ENCODE results near the gene SPOCK1. TPM values are rescaled to one million over a fixed set of nuclear protein-coding genes. Genes with fewer than 3 reads are reported as not detected.
"Not testable (repeated sequence)": the region's sequence is repeated elsewhere in the genome, so short reads cannot be mapped to it uniquely, and the experiment has no call there.

The SPOCK1 gene
- total and polyA plus RNA-seq, 8 donors: 0.46 to 15.6 (median 9.2) TPM

DNA sequence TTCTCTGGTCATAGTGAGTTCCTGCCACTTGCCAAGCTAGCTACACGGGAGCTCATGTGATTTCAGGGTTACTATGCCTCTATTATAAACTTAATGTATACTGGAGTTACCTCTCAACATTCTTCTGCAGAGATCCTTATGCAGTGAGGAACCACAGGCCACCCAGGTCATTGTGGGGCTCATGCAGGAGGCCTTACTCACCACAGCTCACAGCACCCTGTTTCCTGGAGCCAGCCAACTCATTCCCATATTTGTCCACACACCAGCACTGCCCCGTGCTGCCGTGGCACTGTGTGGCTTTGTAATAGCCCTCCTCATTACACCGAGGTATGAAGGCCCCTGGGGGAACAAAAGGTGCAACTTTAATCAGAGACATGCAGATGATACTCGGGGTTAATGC, 520.0 kb downstream of the SPOCK1 start:
- DNase-seq: no peak
- H3K9me3 ChIP-seq: no peaks in the 10 kb centered on the region
- 58 to 79% (median 71%) methylated on average over 5 of the region's 5 CpGs for WGBS, 5 donors
- no peaks in the 10 kb centered on the region for H3K4me1 ChIP-seq
- TF ChIP-seq POLR2A (IDR thresholded peaks at IDR 0.05): no peak
- TF ChIP-seq, protein P1, sequence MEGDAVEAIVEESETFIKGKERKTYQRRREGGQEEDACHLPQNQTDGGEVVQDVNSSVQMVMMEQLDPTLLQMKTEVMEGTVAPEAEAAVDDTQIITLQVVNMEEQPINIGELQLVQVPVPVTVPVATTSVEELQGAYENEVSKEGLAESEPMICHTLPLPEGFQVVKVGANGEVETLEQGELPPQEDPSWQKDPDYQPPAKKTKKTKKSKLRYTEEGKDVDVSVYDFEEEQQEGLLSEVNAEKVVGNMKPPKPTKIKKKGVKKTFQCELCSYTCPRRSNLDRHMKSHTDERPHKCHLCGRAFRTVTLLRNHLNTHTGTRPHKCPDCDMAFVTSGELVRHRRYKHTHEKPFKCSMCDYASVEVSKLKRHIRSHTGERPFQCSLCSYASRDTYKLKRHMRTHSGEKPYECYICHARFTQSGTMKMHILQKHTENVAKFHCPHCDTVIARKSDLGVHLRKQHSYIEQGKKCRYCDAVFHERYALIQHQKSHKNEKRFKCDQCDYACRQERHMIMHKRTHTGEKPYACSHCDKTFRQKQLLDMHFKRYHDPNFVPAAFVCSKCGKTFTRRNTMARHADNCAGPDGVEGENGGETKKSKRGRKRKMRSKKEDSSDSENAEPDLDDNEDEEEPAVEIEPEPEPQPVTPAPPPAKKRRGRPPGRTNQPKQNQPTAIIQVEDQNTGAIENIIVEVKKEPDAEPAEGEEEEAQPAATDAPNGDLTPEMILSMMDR (IDR thresholded peaks at IDR 0.05): no peak
- TF ChIP-seq POLR2AphosphoS5 (IDR thresholded peaks at IDR 0.05): no peak
- TF ChIP-seq EP300 (IDR thresholded peaks at IDR 0.05): no peak
- no peaks in the 10 kb centered on the region for H3K36me3 ChIP-seq
- no peaks in the 10 kb centered on the region for H3K27me3 ChIP-seq
- no peak overlapping the region for H3K27ac ChIP-seq
- no peak overlapping the region for H3K4me3 ChIP-seq
- intact Hi-C loops (cut with DNase I; ENCODE audit: low total_unique reads): no loop called here

DNA sequence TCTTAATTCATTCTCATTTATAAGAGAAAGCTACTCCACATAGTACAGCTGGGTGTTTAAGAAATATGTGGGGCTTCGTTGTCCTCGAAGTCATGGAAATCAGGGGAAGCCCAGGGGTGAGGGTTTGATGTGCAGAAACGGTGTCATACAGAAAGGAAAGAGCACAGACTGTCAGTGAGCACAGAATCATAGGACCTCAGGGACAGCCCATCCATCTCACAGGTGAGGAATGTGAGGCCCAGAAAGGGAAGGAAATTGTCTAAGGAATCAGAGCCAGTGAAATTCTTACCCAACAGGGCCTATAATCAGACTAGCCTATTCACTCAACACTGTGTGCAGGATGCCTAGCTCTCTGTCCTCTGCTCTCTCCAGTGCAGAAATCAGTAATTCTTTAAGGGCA, 535.6 kb downstream of the SPOCK1 start:
- H3K36me3 ChIP-seq: no peaks in the 10 kb centered on the region
- 56 to 64% (median 62%) methylated on average over 3 of the region's 3 CpGs for WGBS, 5 donors
- H3K27ac ChIP-seq: no peak overlapping the region
- peaks cover 0 to 21% (median 12%) of the 10 kb centered on the region in 4 donors for H3K9me3 ChIP-seq
- intact Hi-C loops (cut with DNase I; ENCODE audit: low total_unique reads): no loop called here
- H3K27me3 ChIP-seq: no peaks in the 10 kb centered on the region
- no peak overlapping the region for H3K4me3 ChIP-seq
- no peak for DNase-seq
- no peaks in the 10 kb centered on the region for H3K4me1 ChIP-seq
- TF ChIP-seq POLR2AphosphoS5 (IDR thresholded peaks at IDR 0.05) (no peak), EP300 (IDR thresholded peaks at IDR 0.05) (no peak), POLR2A (IDR thresholded peaks at IDR 0.05) (no peak)
- TF ChIP-seq, protein P1 (IDR thresholded peaks at IDR 0.05): no peak

DNA sequence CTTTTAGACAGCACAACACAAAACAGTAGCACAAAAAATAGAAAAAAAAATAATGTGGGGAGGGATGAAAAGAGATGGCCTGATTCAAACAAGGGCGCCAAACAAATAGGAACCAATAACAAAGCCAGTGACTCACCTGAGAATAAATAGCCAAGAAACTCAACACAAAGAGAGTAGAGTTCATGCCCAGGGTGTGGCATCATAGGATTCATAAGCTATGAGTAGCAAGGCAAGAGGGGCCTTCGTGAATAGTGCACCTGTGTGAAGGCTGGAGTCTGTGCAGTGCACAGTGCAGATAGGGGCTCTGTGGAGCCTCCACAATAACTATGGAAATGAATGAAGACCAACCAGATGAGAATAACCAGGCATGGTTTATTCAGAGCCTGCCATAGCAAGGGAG, 541.7 kb downstream of the SPOCK1 start:
- H3K4me1 ChIP-seq: no peaks in the 10 kb centered on the region
- peaks cover 0 to 7% (median 0%) of the 10 kb centered on the region in 3 donors for H3K27me3 ChIP-seq
- intact Hi-C loops (cut with DNase I; ENCODE audit: low total_unique reads): no loop called here
- H3K36me3 ChIP-seq: no peaks in the 10 kb centered on the region
- no peak for DNase-seq
- H3K27ac ChIP-seq: no peak overlapping the region
- no peak overlapping the region for H3K4me3 ChIP-seq
- WGBS, 5 donors: 57 to 65% (median 60%) methylated on average over 2 of the region's 2 CpGs
- TF ChIP-seq EP300 (IDR thresholded peaks at IDR 0.05): no peak
- no peak for TF ChIP-seq POLR2A (IDR thresholded peaks at IDR 0.05)
- H3K9me3 ChIP-seq: peaks cover 0 to 24% (median 15%) of the 10 kb centered on the region in 4 donors

DNA sequence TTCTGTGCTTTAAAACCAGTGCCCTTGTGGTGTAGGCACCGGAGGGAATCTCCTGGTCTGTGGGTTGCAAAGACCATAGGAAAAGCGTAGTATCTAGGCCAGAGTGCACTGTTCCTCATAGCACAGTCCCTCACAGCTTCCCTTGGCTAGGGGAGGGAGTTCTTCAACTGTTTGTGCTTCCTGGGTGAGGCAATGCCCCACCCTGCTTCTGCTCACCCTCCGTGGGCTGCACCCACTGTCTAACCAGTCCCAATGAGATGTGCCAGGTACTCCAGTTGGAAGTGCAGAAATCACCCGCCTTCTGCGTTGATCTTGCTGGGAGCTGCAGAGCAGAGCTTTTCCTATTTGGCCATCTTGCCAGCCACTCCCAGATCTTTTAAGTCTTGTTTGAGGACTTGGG, 545.0 kb downstream of the SPOCK1 start:
- intact Hi-C loops (cut with DNase I; ENCODE audit: low total_unique reads); H3K36me3 ChIP-seq; H3K4me1 ChIP-seq; H3K27me3 ChIP-seq; DNase-seq; H3K27ac ChIP-seq; H3K4me3 ChIP-seq: not testable (repeated sequence)
- 62 to 67% (median 65%) methylated on average over 5 of the region's 5 CpGs for WGBS, 5 donors
- peaks cover 0 to 14% (median 7%) of the 10 kb centered on the region in 4 donors for H3K9me3 ChIP-seq

DNA sequence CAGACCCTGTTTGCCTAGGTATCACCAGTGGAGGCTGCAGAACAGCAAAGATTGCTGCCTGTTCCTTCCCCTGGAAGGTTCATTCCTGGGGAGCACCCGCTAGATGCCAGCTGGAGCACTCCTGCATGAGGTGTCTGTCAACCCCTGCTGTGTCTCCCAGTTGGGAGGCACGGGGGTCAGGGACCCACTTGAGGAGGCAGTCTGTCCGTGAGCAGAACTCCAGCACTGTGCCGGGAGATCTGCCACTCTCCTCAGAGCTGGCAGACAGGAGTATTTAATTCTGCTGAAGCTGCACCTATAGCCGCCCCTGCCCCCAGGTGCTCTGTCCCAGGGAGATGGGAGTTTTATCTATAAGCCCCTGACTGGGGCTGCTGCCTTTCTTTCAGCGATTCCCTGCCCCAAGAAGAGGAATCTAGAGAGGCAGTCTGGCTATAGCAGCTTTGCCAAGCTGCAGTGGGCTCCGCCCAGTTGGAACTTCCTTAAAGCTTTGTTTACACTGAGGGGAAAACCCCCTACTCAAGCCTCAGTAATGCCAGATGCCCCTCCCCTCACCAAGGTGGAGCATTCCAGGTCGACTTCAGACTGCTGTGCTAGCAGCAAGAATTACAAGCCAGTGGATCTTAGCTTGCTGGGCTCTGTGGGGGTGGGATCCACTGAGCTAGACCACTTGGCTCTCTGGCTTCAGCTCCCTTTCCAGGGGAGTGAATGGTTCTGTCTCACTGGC, 545.6 kb downstream of the SPOCK1 start:
- WGBS, 5 donors: 34 to 46% (median 37%) methylated on average over 5 to 8 of the region's 8 CpGs

DNA sequence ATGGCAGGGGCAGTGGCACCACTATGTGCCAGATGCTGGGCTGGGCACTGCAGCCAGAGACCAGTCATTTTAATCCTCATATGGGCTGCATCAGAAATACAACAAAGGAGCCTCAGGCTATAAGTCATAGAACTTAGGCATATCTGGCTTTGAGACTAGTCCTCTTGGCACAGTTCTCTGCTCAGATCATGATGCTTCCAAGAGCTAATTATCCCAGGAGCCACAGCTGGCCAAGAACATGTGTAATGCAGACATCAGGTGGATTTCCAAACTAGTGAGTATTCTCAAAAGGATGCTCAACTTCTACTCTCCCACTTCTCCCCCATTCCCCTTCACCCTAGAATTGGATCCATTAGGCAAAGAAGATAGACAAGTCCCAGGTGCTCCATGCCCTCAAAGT, 571.6 kb downstream of the SPOCK1 start:
- H3K27me3 ChIP-seq: no peaks in the 10 kb centered on the region
- H3K36me3 ChIP-seq: no peaks in the 10 kb centered on the region
- no peaks in the 10 kb centered on the region for H3K4me1 ChIP-seq
- H3K4me3 ChIP-seq: no peak overlapping the region
- no peak overlapping the region for H3K27ac ChIP-seq
- DNase-seq: no peak
- TF ChIP-seq POLR2A (IDR thresholded peaks at IDR 0.05): no peak
- TF ChIP-seq, protein P1 (IDR thresholded peaks at IDR 0.05): no peak
- TF ChIP-seq POLR2AphosphoS5 (IDR thresholded peaks at IDR 0.05): no peak
- no peak for TF ChIP-seq EP300 (IDR thresholded peaks at IDR 0.05)
- peaks cover 0 to 6% (median 2%) of the 10 kb centered on the region in 4 donors for H3K9me3 ChIP-seq
- intact Hi-C loops (cut with DNase I; ENCODE audit: low total_unique reads): no loop called here

More for the DNA sequence above, 545.6 kb downstream of the SPOCK1 start:
- H3K27me3 ChIP-seq; H3K4me1 ChIP-seq; intact Hi-C loops (cut with DNase I; ENCODE audit: low total_unique reads); H3K36me3 ChIP-seq; H3K27ac ChIP-seq; H3K4me3 ChIP-seq: not testable (repeated sequence)
- peaks cover 0 to 13% (median 12%) of the 10 kb centered on the region in 4 donors for H3K9me3 ChIP-seq
- DNase-seq: peak in 1 of 2 donors; percentile 23

Measured in stomach (tissue), 9 donors.